OCI-M2 (cell line): ENCODE results near the gene CCDC121.

ENCODE experiments used
- DNase-seq: peaks from one replicate; lab custom pipeline; 2025; ENCODE audit not compliant: unreplicated experiment; lab: John Stamatoyannopoulos, UW

CCDC121 gene

GRCh38 chr2:27582695-27583389 is 46.0 kb downstream of the CCDC121 start, which contains the start of gene ZNF512:
ZNF512 (plus strand) TSS chr2:27583042; CDS start chr2:27583113, 71 bp downstream.
- DNase-seq = peak; percentile 66

GRCh38 chr2:27582129-27582694 is 46.6 kb downstream of the CCDC121 start:
- no peak for DNase-seq

DNA sequence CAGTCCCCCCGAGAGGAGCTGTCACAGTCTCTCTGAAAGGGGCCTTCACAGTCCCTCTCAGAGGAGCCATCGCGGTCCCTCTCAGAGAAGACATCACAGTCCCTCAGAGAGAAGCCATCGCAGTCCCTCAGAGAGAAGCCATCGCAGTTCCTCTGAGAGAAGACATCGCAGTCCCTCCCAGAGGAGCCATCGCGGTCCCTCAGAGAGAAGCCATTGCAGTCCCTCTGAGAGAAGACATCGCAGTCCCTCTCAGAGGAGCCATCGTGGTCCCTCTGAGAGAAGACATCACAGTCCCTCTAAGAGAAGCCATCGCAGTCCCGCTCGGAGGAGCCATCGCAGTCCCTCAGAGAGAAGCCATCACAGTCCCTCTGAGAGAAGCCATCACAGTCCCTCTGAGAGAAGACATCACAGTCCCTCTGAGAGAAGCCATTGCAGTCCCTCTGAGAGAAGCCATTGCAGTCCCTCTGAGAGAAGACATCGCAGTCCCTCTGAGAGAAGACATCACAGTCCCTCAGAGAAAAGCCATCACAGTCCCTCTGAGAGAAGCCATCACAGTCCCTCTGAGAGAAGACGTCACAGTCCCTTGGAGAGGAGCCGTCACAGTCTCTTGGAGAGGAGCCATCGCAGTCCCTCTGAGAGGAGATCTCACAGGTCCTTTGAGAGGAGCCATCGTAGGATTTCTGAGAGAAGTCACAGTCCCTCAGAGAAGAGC is 47.2 kb downstream of the CCDC121 start:
- no peak for DNase-seq
